H1 (cell line): ENCODE results near the gene SWT1.

Source experiments
- CTCF ChIP-seq, 3 experiments: IDR thresholded peaks; 1 replicate in 2 of 3; 2 replicates in 1 of 3; pipeline versions ENCODE4 v1.5.1 to v1.6.1; 2011; ENCODE audit warnings: low read length in 3 of 3, mild to moderate bottlenecking in 3 of 3, inconsistent platforms in 2 of 3, low read depth in 1 of 3, moderate library complexity in 1 of 3; ENCODE audit not compliant: insufficient read depth in 1 of 3; ENCODE audit errors: control extremely low read depth in 1 of 3
- POLR2A ChIP-seq, 2 experiments: IDR thresholded peaks; 1 replicate in 1 of 2; 2 replicates in 1 of 2; pipeline ENCODE4 v1.6.1; 2011; ENCODE audit warnings: low read depth in 2 of 2, low read length in 2 of 2, mild to moderate bottlenecking in 2 of 2; ENCODE audit errors: control extremely low read depth in 1 of 2

GRCh38 chr1:185334182-185334581 is 177.2 kb downstream of the SWT1 start:
- TF ChIP-seq CTCF (IDR thresholded peaks at IDR 0.05; ENCODE audit: control extremely low read depth in 1 of 3, insufficient read depth in 1 of 3, low read depth in 1 of 3, low read length in 3 of 3) (no peak), POLR2A (IDR thresholded peaks at IDR 0.05; ENCODE audit: control extremely low read depth in 1 of 2, low read depth in 2 of 2, low read length in 2 of 2) (no peak)
